GM21515 (cell line): ENCODE results near the gene COL11A2.

Experiments used
- ATAC-seq: cut with Tn5 transposase; IDR thresholded peaks from one replicate; pipeline ENCODE4 v1.9.1; 2021; ENCODE audit not compliant: unreplicated experiment

Gene COL11A2

DNA sequence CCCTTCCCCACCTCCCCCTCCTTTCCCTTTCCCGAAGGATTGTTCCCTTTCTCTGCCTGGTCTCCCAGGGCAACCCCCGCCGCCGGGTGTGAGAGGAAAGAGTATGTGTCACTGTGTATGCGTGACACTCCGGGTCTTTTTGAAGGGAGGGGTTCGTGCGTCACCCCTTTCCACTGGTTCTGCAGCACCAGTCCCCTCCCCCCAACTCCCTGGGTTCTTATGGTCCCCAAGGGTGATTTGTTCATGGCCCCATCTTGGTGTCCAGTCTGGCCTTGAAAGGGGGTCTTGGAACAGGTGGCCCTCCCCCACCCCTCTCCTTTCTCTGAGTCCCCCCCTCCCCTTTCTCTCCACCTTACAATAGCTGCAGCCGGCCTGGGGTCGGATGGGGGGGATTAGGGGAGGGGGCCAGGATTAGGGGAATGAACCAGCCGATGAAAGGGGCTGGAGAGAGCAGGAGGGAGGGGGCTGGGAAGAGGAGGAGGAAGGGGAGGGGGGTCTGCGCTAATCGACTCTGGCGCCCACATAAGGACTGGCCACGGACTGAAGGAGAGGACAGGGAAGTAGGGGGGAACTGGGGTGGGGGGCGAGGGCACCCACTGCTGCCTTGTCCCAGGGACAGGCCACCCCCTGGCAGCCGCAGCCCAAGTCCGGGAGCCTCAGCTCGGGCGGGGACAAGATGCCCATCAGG is 14.7 kb upstream of the COL11A2 start:
- ATAC-seq, result no peak

DNA sequence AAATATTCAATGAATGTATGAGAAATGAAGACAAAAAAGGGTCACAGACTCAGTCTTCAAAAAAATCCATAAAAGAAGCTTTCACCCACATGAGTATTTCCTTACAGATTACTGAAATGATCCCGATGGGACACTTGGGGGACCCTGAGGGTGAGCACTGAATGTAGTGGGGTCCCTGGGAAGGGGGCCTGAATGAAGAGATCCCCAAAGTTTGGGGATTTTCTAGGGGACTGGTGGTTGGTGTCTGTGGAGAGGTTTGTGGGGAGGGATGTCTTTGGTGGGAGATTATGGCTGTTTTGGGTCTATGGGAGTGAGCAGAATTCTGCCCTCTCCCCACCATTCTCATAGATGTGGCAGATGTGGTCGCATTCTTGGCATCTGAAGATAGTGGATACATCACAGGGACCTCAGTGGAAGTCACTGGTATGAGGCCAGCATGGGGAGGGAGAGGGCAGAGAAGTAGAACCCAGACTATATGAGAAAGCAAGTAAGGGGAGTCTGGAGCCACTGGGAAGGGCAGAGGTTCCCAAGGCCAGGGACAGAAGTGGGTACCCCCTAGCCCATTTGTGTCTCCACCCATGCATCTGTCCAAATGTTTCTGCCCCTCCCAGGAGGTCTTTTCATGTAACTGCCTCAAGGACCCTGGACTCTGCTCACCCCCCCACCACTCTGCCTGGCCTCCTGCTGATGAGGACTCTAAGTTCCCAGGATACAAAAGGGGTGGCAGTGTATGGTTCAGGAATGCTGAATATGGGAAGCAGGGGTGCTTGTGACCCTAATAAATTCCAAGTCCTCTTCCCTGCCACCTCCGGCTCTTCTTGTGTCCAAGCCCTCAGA is 14.0 kb upstream of the COL11A2 start:
- no peak for ATAC-seq

DNA sequence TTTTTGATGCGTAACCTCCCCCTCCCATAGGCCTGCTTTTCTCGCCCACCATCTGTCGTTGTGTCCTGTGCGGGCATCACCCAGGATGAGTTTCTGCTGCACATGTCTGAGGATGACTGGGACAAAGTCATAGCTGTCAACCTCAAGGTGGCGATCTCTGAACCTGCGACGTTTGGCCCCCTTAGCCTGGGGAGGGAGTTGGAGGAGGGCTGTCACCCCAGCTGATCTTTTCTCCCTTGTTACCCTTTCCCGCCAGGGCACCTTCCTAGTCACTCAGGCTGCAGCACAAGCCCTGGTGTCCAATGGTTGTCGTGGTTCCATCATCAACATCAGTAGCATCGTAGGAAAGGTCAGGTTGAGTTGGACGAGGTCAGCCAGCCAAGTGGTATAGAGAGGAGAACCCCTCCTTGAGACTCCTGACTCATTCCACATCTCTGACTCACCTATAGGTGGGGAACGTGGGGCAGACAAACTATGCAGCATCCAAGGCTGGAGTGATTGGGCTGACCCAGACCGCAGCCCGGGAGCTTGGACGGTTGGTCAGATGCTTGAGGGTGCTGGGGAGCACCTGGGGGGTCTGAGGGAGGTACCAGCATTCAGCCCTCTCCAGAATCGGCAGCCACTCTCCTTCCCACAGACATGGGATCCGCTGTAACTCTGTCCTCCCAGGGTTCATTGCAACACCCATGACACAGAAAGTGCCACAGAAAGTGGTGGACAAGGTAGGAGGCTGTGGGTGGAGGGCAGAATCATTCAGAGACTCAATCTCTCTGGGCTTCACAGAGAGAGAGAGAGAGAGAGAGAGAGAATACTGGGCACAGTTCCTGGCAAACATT is 13.1 kb upstream of the COL11A2 start:
- ATAC-seq, result no peak

- ATAC-seq, result peak; percentile 42
These were observed 12.3 kb upstream of the COL11A2 start, which contains the start of gene HSD17B8 for GRCh38 chr6:33204415-33205190. HSD17B8 (plus strand) TSS chr6:33204655; CDS start chr6:33204669, 14 bp downstream.

DNA sequence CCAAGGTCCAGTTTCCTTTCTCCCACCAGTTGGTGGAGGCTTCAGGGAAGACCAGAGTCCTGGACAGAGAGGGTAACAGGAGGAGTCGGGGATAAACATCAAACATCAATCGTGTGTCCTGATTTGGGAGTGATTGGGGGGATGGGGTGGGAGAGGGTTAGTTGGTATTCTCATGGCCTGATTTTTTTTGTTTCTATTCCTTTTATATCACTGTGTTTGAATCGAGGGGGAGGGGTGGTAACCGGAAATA is 11.8 kb upstream of the COL11A2 start:
- ATAC-seq, result no peak

GRCh38 chr6:33203443-33204164 is 11.3 kb upstream of the COL11A2 start:
- no peak for ATAC-seq

DNA sequence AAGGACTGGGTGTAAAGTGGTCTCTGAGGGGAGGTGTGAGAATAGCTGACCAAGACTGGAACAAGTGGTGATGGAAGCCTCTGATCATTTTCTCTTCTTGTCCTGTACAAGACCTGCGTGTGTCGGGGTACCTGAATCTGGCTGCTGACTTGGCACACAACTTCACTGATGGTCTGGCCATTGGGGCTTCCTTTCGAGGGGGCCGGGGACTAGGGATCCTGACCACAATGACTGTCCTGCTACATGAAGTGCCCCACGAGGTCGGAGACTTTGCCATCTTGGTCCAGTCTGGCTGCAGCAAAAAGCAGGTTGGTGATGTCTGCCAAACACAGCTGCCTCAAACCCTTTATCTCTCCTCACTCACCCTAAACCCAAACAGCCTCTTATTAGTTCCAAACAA is 10.5 kb upstream of the COL11A2 start:
- no peak for ATAC-seq

GRCh38 chr6:33201935-33202334 is 9.7 kb upstream of the COL11A2 start:
- no peak for ATAC-seq

- ATAC-seq, result peak; percentile 1
These were observed 8.9 kb upstream of the COL11A2 start for GRCh38 chr6:33201147-33201545.

DNA sequence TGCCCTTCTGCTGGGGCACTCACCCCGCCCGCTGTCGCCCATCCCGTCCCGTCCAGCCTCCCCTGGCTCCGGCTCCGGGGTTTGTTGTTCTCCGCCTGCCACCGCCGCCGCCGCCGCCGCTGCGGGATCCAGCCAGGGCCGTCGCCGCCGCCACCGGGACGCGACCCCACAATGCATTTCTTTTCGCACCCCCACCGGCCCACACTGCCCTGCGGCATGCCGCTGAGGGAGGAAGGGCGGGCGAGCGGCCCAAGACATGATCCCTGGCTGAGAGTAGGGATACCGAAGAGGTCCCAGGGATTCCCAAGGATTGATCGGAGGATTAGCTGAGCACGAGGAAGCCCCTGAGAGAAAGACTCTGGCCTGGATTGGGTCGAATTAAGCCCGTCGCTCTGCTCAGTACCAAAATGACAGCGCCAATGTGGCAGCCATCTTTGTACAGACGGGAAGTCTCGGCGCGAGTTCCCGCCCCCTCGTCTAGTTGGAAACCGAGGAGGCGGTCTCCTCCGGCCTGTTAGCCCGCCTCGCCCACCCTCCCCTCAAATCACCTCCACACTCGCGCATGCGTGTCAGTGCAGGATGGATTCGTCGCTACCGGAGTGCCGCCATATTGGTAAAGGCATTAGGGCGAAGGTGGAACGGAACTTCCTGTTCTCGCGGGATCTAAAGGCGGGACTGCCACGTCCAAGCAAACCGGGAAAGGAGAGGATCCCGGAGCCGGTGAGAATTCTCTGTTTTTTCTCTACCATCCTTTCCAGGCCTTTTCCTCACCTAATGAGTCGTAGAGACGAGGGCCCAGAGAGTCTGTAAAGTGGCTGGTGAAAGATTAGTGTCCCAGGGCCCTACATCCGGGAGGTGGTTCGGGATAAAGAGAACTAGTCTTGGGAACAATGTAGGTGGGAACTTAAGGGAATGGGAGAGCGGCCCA is 8.2 kb upstream of the COL11A2 start, which contains the start of the genes RXRB and SLC39A7:
Gene RXRB (minus strand): TSS at position 447 of the 928 bp plus-strand sequence. CDS start 189 bp downstream, at position 258.
Gene SLC39A7 (plus strand): TSS at position 649 of the 928 bp plus-strand sequence. CDS start 379 bp downstream, outside the sequence.
- ATAC-seq, result peak; percentile 54

DNA sequence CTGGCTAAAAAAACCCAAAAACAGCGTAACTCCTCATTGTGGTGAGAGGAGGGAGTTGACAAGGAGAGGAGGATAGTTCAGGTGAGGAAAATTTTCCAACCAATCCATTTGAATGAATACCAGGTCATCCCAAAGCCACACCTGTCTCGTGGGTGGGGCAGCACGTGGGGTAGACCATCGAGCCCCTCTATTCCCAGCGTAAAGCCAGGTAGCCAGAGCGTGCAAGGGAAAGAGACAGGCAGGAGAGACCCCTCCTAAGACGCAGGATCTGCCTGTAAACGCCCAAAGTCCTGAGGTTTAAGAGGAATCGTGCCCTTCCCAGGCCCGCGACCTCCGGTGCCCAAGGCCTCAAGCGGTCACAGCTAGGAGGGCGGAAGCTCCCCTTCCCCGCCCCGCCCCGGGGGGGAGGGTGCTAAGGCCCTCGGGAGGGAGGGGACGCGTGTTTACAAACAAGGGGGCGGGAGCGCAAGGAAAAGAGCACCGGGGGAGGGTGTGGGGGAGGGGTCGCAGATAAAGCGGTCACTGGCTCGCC is 7.5 kb upstream of the COL11A2 start:
- ATAC-seq, result peak; percentile 6

DNA sequence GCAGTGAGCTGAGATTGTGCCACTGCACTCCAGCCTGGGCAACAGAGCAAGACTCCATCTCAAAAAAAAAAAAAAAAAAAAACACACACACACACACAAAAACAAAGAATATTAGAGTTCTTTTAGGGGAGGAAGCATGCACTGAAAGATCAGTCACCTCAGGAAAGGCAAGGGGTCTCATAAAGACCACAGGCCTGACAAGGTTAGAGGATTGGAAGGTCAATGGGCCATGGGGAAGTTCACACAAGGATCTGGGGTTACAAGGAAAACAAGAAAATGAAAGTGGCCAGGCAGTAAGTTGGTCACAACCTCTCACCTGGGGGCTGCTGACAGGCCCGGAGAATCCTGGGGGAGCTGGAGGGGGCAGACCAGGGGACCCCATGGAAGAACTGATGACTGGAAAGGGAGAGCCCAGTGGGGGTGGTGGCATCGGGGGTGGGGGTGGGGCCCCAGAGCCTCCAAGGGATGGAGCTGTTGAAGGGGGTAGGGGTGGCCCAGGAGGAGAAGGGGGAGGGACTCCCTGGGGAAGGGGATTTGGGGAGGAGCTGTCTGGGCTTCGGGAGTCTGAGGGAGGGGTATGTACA is 6.7 kb upstream of the COL11A2 start:
- no peak for ATAC-seq

DNA sequence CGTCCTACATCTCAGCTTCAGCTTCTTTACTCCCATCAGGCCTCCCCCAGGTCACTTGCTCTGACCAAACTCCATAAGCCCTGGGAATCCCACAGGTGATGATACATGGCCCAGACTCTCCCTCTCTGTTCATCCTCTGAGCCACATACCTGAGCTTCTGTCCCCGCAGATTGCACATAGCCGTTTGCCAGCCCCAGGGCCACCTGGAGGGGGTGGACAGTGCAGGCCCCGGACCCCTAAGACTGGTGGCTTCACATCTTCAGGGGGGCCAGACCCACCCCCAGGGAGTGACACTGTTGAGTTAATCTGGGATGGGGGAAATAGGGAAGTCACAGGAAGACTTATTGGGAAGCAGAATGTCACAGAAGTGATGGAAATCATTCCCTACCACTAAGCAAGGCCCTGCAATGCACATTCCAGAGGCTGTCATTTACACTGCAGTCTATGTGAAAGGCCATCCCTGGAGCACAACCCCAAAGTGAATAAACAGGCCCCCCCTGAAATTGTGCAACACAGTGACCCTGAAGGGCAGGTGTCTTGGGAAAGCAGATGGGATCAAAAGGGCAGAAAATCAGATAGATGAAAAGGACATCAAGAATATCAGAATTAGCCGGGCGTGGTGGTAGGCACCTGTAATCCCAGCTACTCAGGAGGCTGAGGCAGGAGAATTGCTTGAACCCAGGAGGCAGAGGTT is 6.0 kb upstream of the COL11A2 start:
- ATAC-seq, result no peak

- no peak for ATAC-seq
These were observed 5.3 kb upstream of the COL11A2 start for GRCh38 chr6:33197431-33198048.

GRCh38 chr6:33195304-33196165 is 3.3 kb upstream of the COL11A2 start:
- no peak for ATAC-seq

GRCh38 chr6:33194431-33194979 is 2.2 kb upstream of the COL11A2 start:
- no peak for ATAC-seq
